Neural cell (in vitro differentiated cells): ENCODE measurements around the gene AGPAT1. TPM values are rescaled to one million over a fixed set of nuclear protein-coding genes. Genes with fewer than 3 reads are reported as not detected.

ENCODE experiments used
- H2AFZ ChIP-seq: fragments of 200-600, 300-800 bp; sonication (generic), shearing (Covaris generic); 2 replicates; pipeline ENCODE4 v1.6.0; 2014; ENCODE audit warnings: low read depth, mild to moderate bottlenecking, antibody characterized with exemption, low read length, moderate library complexity
- H3F3A ChIP-seq: fragments of 200-600 bp; shearing (Covaris generic); 2 replicates; pipeline ENCODE4 v1.6.1; 2016; ENCODE audit warnings: mild to moderate bottlenecking, moderate library complexity, mixed read lengths, antibody characterized with exemption, low read length; ENCODE audit not compliant: insufficient read depth, poor library complexity, severe bottlenecking
- H3K27ac ChIP-seq: fragments of 200-600, 300-800 bp; sonication (generic), shearing (Covaris generic); 2 replicates; pipeline ENCODE4 v1.5.1; 2014; ENCODE audit warnings: mild to moderate bottlenecking, low read length, moderate library complexity
- H3K27me3 ChIP-seq: fragments of 300-800, 200-600 bp; sonication (generic), shearing (Covaris generic); 2 replicates; pipeline ENCODE4 v1.6.0; 2014; ENCODE audit warnings: mild to moderate bottlenecking, low read depth, low read length, moderate library complexity; ENCODE audit not compliant: insufficient read depth
- H3K36me3 ChIP-seq: fragments of 300-800, 200-600 bp; sonication (generic), shearing (Covaris generic); 2 replicates; pipeline ENCODE4 v1.5.1; 2014; ENCODE audit warnings: mild to moderate bottlenecking, antibody characterized with exemption, low read length, moderate library complexity; ENCODE audit not compliant: insufficient read depth
- H3K4me2 ChIP-seq: fragments of 300-800, 200-600 bp; sonication (generic), shearing (Covaris generic); 2 replicates; pipeline ENCODE4 v1.6.0; 2014; ENCODE audit warnings: mild to moderate bottlenecking, low read length
- H3K4me3 ChIP-seq: fragments of 300-800, 200-600 bp; sonication (generic), shearing (Covaris generic); 2 replicates; pipeline ENCODE4 v1.5.1; 2014; ENCODE audit warnings: mild to moderate bottlenecking, low read length, moderate library complexity
- H3K79me2 ChIP-seq: fragments of 200-600 bp; shearing (Covaris generic); replicated peaks from 2 replicates; pipeline ENCODE4 v1.6.0; 2014; ENCODE audit warnings: mild to moderate bottlenecking, low read length, moderate library complexity; ENCODE audit not compliant: insufficient read depth
- H3K9ac ChIP-seq: fragments of 300-800, 200-600 bp; sonication (generic), shearing (Covaris generic); 2 replicates; pipeline ENCODE4 v1.6.1; 2016; ENCODE audit warnings: mild to moderate bottlenecking, low read length, mixed read lengths
- H3K9me2 ChIP-seq: fragments of 200-600 bp; shearing (Covaris generic); 2 replicates; pipeline ENCODE4 v1.6.1; 2016; ENCODE audit warnings: mild to moderate bottlenecking, low read length, mixed read lengths; ENCODE audit not compliant: insufficient read depth
- H3K9me3 ChIP-seq: fragments of 200-600, 300-800 bp; sonication (generic), shearing (Covaris generic); 2 replicates; pipeline ENCODE4 v1.6.1; 2016; ENCODE audit warnings: mild to moderate bottlenecking, mixed run types, low read length, moderate library complexity, mixed read lengths
- H4K20me1 ChIP-seq: fragments of 200-600 bp; shearing (Covaris generic); 2 replicates; pipeline ENCODE4 v1.6.1; 2016; ENCODE audit warnings: mild to moderate bottlenecking, mixed run types; ENCODE audit not compliant: insufficient read depth
- EP300 ChIP-seq: fragments of 450-650 bp; conservative IDR thresholded peaks from 2 replicates; pipeline ENCODE4 v1.6.1; 2014; ENCODE audit warnings: antibody characterized with exemption, mild to moderate bottlenecking, moderate library complexity; ENCODE audit not compliant: poor library complexity, severe bottlenecking
- EZH2 ChIP-seq: fragments of 200-600, 300-800 bp; shearing (Covaris generic), sonication (generic); IDR thresholded peaks from 2 replicates; pipeline ENCODE4 v1.6.1; 2014; ENCODE audit warnings: antibody characterized with exemption, low read length, borderline replicate concordance, mild to moderate bottlenecking; ENCODE audit not compliant: insufficient read depth, poor library complexity, severe bottlenecking
- MXI1 ChIP-seq: fragments of 450-650 bp; conservative IDR thresholded peaks from 2 replicates; pipeline ENCODE4 v1.6.1; 2014; ENCODE audit warnings: antibody characterized with exemption, mild to moderate bottlenecking; ENCODE audit not compliant: poor library complexity, severe bottlenecking
- POLR2AphosphoS5 ChIP-seq: IDR thresholded peaks from 2 replicates; pipeline ENCODE4 v1.6.1; 2012
- RAD21 ChIP-seq: fragments of 450-650 bp; conservative IDR thresholded peaks from 2 replicates; pipeline ENCODE4 v1.6.1; 2014; ENCODE audit warnings: antibody characterized with exemption, mild to moderate bottlenecking, moderate library complexity
- REST ChIP-seq: IDR thresholded peaks from 2 replicates; pipeline ENCODE4 v1.6.1; 2012; ENCODE audit warnings: borderline replicate concordance
- SMC3 ChIP-seq: fragments of 450-650 bp; conservative IDR thresholded peaks from 2 replicates; pipeline ENCODE4 v1.6.1; 2014; ENCODE audit warnings: antibody characterized with exemption, mild to moderate bottlenecking, moderate library complexity; ENCODE audit not compliant: poor library complexity
- TAF1 ChIP-seq: IDR thresholded peaks from 2 replicates; pipeline ENCODE4 v1.6.1; 2012; ENCODE audit warnings: low read depth
- polyA plus RNA-seq: library from polyadenylated mRNA; depleted of rRNA; stranded (reverse); fragments of >200 nt; gene quantifications from 2 replicates; pipeline ENCODE4 v1.2.3, GENCODE V29; 2014
- TF ChIP-seq, protein P1 (sequence below): fragments of 450-650 bp; IDR thresholded peaks from 2 replicates; pipeline ENCODE4 v1.5.1; 2014; ENCODE audit warnings: antibody characterized with exemption, mild to moderate bottlenecking, moderate library complexity; ENCODE audit not compliant: poor library complexity, severe bottlenecking

The AGPAT1 gene
- polyA plus RNA-seq, 1 donor from 2014 or later: 24.7 TPM

DNA sequence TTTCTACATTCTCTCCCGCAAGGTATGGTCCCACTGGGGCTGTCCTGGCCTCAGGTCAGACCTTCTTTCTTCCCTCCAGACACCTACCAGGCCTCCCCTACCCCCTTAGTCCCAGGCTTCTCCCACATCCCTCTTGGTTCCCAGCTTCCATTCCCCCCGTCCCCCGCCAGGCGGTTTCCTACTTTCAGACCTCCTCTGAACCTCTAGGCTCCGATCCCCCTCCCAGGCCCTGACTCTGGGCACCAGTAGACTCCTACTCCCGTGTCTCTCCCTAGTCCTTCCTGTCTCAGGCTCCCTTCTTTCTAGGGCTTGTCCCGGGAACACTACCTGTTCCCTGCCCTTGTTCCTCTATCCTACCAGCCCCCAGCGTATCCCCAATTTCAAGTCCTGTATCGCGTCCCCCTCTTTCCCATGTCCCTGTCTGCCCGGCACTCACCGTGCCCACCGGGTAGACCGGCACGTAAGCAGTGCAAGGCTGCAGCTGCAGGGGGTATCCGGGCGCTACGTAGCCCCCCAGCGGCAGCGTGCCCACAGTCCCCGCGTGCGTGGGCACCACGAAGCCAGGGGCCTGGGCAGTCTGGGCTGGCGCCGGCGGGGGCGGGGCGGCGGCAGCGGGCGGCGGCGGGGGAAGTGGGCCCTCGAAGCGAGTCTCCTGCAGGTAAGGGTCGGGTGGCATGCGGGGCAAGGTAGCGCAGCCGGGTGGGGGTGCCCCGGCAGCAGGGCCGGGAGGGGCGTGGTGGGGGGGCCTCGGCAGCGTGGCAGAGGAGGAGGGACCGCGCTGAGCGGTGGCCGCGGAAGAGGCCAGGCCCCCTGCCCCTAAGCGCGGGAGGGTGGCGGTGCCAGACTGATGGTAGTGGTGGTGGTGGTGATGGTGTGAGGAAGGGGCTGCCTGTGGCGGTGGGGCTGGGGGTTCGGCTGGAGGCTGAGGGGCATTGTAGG is 25.7 kb downstream of the AGPAT1 start:
- no peaks in the 10 kb centered on the region for H3F3A ChIP-seq
- peaks cover 6% of the 10 kb centered on the region for H3K79me2 ChIP-seq
- H3K27me3 ChIP-seq: peaks cover 47% of the 10 kb centered on the region
- H3K9me2 ChIP-seq: no peaks in the 10 kb centered on the region
- TF ChIP-seq RAD21 (no peak), EZH2 (no peak), TAF1 (no peak), REST (no peak), MXI1 (no peak), EP300 (no peak), SMC3 (no peak), POLR2AphosphoS5 (no peak)
- TF ChIP-seq, protein P1, sequence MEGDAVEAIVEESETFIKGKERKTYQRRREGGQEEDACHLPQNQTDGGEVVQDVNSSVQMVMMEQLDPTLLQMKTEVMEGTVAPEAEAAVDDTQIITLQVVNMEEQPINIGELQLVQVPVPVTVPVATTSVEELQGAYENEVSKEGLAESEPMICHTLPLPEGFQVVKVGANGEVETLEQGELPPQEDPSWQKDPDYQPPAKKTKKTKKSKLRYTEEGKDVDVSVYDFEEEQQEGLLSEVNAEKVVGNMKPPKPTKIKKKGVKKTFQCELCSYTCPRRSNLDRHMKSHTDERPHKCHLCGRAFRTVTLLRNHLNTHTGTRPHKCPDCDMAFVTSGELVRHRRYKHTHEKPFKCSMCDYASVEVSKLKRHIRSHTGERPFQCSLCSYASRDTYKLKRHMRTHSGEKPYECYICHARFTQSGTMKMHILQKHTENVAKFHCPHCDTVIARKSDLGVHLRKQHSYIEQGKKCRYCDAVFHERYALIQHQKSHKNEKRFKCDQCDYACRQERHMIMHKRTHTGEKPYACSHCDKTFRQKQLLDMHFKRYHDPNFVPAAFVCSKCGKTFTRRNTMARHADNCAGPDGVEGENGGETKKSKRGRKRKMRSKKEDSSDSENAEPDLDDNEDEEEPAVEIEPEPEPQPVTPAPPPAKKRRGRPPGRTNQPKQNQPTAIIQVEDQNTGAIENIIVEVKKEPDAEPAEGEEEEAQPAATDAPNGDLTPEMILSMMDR: no peak
- peak overlapping the region; percentile 79 for H3K4me3 ChIP-seq
- H3K36me3 ChIP-seq: no peaks in the 10 kb centered on the region
- no peaks in the 10 kb centered on the region for H4K20me1 ChIP-seq
- H3K4me2 ChIP-seq: no peak overlapping the region
- H3K9me3 ChIP-seq: no peaks in the 10 kb centered on the region
- no peak overlapping the region for H2AFZ ChIP-seq
- H3K27ac ChIP-seq: no peak overlapping the region
- H3K9ac ChIP-seq: peak overlapping the region; percentile 9

DNA sequence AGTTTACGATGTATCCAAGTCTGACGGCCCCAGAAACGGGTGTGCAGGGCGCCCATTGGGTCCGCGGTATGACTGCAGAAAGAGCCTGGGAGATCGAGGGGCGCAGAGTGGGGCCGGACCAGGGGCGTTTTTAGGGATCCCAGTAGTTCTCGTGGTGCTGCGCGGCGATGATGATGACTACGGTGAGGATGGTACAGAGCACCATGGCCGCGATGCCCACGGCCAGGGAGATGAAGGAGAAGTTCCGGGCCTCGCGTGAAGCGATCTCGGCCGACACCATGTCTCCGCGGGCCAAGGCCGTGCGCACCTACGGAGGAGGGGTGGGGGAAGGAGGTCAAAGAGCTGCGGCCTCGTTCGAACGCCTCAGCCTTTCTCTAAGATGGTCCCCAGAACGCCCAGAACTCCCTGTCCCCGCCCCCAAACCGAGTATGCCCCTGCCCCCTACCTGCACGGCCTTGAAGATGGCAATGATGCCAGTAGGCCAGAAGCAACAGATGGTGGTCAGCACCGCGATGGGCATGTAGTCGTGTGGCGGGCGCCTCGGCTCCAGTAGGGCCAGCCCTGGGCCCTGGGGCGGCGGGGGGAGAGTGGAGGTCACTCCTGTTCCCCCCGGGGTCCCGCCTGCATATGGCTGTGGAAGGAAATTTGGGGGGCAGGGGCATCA is 26.7 kb downstream of the AGPAT1 start:
- no peak overlapping the region for H3K4me3 ChIP-seq
- TF ChIP-seq, protein P1: no peak
- TF ChIP-seq POLR2AphosphoS5: no peak
- no peak for TF ChIP-seq MXI1
- no peaks in the 10 kb centered on the region for H4K20me1 ChIP-seq
- H3F3A ChIP-seq: no peaks in the 10 kb centered on the region
- H3K9me2 ChIP-seq: no peaks in the 10 kb centered on the region
- H3K4me2 ChIP-seq: no peak overlapping the region
- no peaks in the 10 kb centered on the region for H3K36me3 ChIP-seq
- H3K79me2 ChIP-seq: no peaks in the 10 kb centered on the region
- H3K27me3 ChIP-seq: peaks cover 47% of the 10 kb centered on the region
- H3K9me3 ChIP-seq: no peaks in the 10 kb centered on the region
- no peak overlapping the region for H3K9ac ChIP-seq
- H2AFZ ChIP-seq: no peak overlapping the region
- no peak overlapping the region for H3K27ac ChIP-seq
